ENCODE data around the gene RBM6. TPM values are rescaled to one million over a fixed set of nuclear protein-coding genes. Genes with fewer than 3 reads are reported as not detected.
"Not testable (repeated sequence)": the region's sequence is repeated elsewhere in the genome, so short reads cannot be mapped to it uniquely, and the experiment has no call there.

RBM6 gene
- polyA plus RNA-seq, 2 donors = 36.5 to 101 TPM

GRCh38 chr3:49930922-49931321 is 9.0 kb upstream of the RBM6 start:
- H3K4me3 ChIP-seq (ENCODE audit: low read depth in 1 of 2, low read length in 2 of 2) = no peak overlapping the region
- peak overlapping the region in 1 of 2 donors; percentile 13 for H3K27ac ChIP-seq (ENCODE audit: low read depth in 2 of 2, low read length in 1 of 2)
- H3K36me3 ChIP-seq (ENCODE audit: control insufficient read depth in 2 of 2, insufficient read depth in 2 of 2, low read length in 1 of 2) = no peaks in the 10 kb centered on the region
- H3K27me3 ChIP-seq (ENCODE audit: control insufficient read depth in 1 of 2, insufficient read depth in 2 of 2, low read length in 2 of 2) = no peaks in the 10 kb centered on the region
- no peaks in the 10 kb centered on the region for H3K9me3 ChIP-seq (ENCODE audit: control insufficient read depth in 2 of 2, insufficient read depth in 1 of 2, low read depth in 1 of 2, low read length in 1 of 2)
- H3K4me1 ChIP-seq (ENCODE audit: control insufficient read depth in 2 of 2, insufficient read depth in 2 of 2, low read length in 1 of 2) = peaks cover 0 to 5% of the 10 kb centered on the region in 2 donors
- 76 to 94% methylated on average over 1 of the region's 1 CpG for WGBS, 2 donors

GRCh38 chr3:49932281-49932680 is 7.7 kb upstream of the RBM6 start:
- not testable (repeated sequence) for H3K4me1 ChIP-seq (ENCODE audit: control insufficient read depth in 2 of 2, insufficient read depth in 2 of 2, low read length in 1 of 2); H3K9me3 ChIP-seq (ENCODE audit: control insufficient read depth in 2 of 2, insufficient read depth in 1 of 2, low read depth in 1 of 2, low read length in 1 of 2); H3K4me3 ChIP-seq (ENCODE audit: low read depth in 1 of 2, low read length in 2 of 2); H3K36me3 ChIP-seq (ENCODE audit: control insufficient read depth in 2 of 2, insufficient read depth in 2 of 2, low read length in 1 of 2); H3K27me3 ChIP-seq (ENCODE audit: control insufficient read depth in 1 of 2, insufficient read depth in 2 of 2, low read length in 2 of 2); H3K27ac ChIP-seq (ENCODE audit: low read depth in 2 of 2, low read length in 1 of 2)
- WGBS, 2 donors = 88 to 92% methylated on average over 15 of the region's 15 CpGs

GRCh38 chr3:49937090-49937489 is 2.9 kb upstream of the RBM6 start:
- Histone ChIP-seq H3K36me3 (ENCODE audit: control insufficient read depth in 2 of 2, insufficient read depth in 2 of 2, low read length in 1 of 2) (no peaks in the 10 kb centered on the region), H3K4me1 (ENCODE audit: control insufficient read depth in 2 of 2, insufficient read depth in 2 of 2, low read length in 1 of 2) (no peaks in the 10 kb centered on the region), H3K27ac (ENCODE audit: low read depth in 2 of 2, low read length in 1 of 2) (no peak overlapping the region), H3K27me3 (ENCODE audit: control insufficient read depth in 1 of 2, insufficient read depth in 2 of 2, low read length in 2 of 2) (no peaks in the 10 kb centered on the region), H3K4me3 (ENCODE audit: low read depth in 1 of 2, low read length in 2 of 2) (no peak overlapping the region), H3K9me3 (ENCODE audit: control insufficient read depth in 2 of 2, insufficient read depth in 1 of 2, low read depth in 1 of 2, low read length in 1 of 2) (no peaks in the 10 kb centered on the region)
- 58 to 66% methylated on average over 3 of the region's 3 CpGs for WGBS, 2 donors

- Histone ChIP-seq H3K36me3 (ENCODE audit: control insufficient read depth in 2 of 2, insufficient read depth in 2 of 2, low read length in 1 of 2) (no peaks in the 10 kb centered on the region), H3K9me3 (ENCODE audit: control insufficient read depth in 2 of 2, insufficient read depth in 1 of 2, low read depth in 1 of 2, low read length in 1 of 2) (no peaks in the 10 kb centered on the region)
Observed at GRCh38 chr3:49940667-49941249, 808 bp downstream of the RBM6 start.

GRCh38 chr3:49942651-49943050 is 2.7 kb downstream of the RBM6 start:
- H3K9me3 ChIP-seq (ENCODE audit: control insufficient read depth in 2 of 2, insufficient read depth in 1 of 2, low read depth in 1 of 2, low read length in 1 of 2) = no peaks in the 10 kb centered on the region
- no peaks in the 10 kb centered on the region for H3K27me3 ChIP-seq (ENCODE audit: control insufficient read depth in 1 of 2, insufficient read depth in 2 of 2, low read length in 2 of 2)
- H3K4me3 ChIP-seq (ENCODE audit: low read depth in 1 of 2, low read length in 2 of 2) = no peak overlapping the region
- no peaks in the 10 kb centered on the region for H3K4me1 ChIP-seq (ENCODE audit: control insufficient read depth in 2 of 2, insufficient read depth in 2 of 2, low read length in 1 of 2)
- peaks cover 0 to 2% of the 10 kb centered on the region in 2 donors for H3K36me3 ChIP-seq (ENCODE audit: control insufficient read depth in 2 of 2, insufficient read depth in 2 of 2, low read length in 1 of 2)
- H3K27ac ChIP-seq (ENCODE audit: low read depth in 2 of 2, low read length in 1 of 2) = no peak overlapping the region
- WGBS, 2 donors = 63 to 69% methylated on average over 2 of the region's 2 CpGs

More at GRCh38 chr3:49940667-49941249, 808 bp downstream of the RBM6 start:
- H3K4me1 ChIP-seq (ENCODE audit: control insufficient read depth in 2 of 2, insufficient read depth in 2 of 2, low read length in 1 of 2) = no peaks in the 10 kb centered on the region
- H3K27ac ChIP-seq (ENCODE audit: low read depth in 2 of 2, low read length in 1 of 2) = peak overlapping the region; percentile 96 to 97
- 6% methylated on average over 23 of the region's 23 CpGs for WGBS, 2 donors
- H3K4me3 ChIP-seq (ENCODE audit: low read depth in 1 of 2, low read length in 2 of 2) = peak overlapping the region; percentile 83 to 88
- no peaks in the 10 kb centered on the region for H3K27me3 ChIP-seq (ENCODE audit: control insufficient read depth in 1 of 2, insufficient read depth in 2 of 2, low read length in 2 of 2)

GRCh38 chr3:49952924-49953323 is 13.0 kb downstream of the RBM6 start:
- no peaks in the 10 kb centered on the region for H3K4me1 ChIP-seq (ENCODE audit: control insufficient read depth in 2 of 2, insufficient read depth in 2 of 2, low read length in 1 of 2)
- H3K27me3 ChIP-seq (ENCODE audit: control insufficient read depth in 1 of 2, insufficient read depth in 2 of 2, low read length in 2 of 2) = no peaks in the 10 kb centered on the region
- no peak overlapping the region for H3K4me3 ChIP-seq (ENCODE audit: low read depth in 1 of 2, low read length in 2 of 2)
- no peak overlapping the region for H3K27ac ChIP-seq (ENCODE audit: low read depth in 2 of 2, low read length in 1 of 2)
- 97% methylated on average over 6 of the region's 6 CpGs for WGBS, 2 donors
- no peaks in the 10 kb centered on the region for H3K9me3 ChIP-seq (ENCODE audit: control insufficient read depth in 2 of 2, insufficient read depth in 1 of 2, low read depth in 1 of 2, low read length in 1 of 2)
- H3K36me3 ChIP-seq (ENCODE audit: control insufficient read depth in 2 of 2, insufficient read depth in 2 of 2, low read length in 1 of 2) = no peaks in the 10 kb centered on the region

- 86 to 98% methylated on average over 3 of the region's 3 CpGs for WGBS, 2 donors
- no peak overlapping the region for H3K27ac ChIP-seq (ENCODE audit: low read depth in 2 of 2, low read length in 1 of 2)
- H3K36me3 ChIP-seq (ENCODE audit: control insufficient read depth in 2 of 2, insufficient read depth in 2 of 2, low read length in 1 of 2) = no peaks in the 10 kb centered on the region
- H3K9me3 ChIP-seq (ENCODE audit: control insufficient read depth in 2 of 2, insufficient read depth in 1 of 2, low read depth in 1 of 2, low read length in 1 of 2) = no peaks in the 10 kb centered on the region
- H3K27me3 ChIP-seq (ENCODE audit: control insufficient read depth in 1 of 2, insufficient read depth in 2 of 2, low read length in 2 of 2) = no peaks in the 10 kb centered on the region
- H3K4me3 ChIP-seq (ENCODE audit: low read depth in 1 of 2, low read length in 2 of 2) = no peak overlapping the region
- H3K4me1 ChIP-seq (ENCODE audit: control insufficient read depth in 2 of 2, insufficient read depth in 2 of 2, low read length in 1 of 2) = no peaks in the 10 kb centered on the region
Observed at GRCh38 chr3:49955636-49956035, 15.7 kb downstream of the RBM6 start.

GRCh38 chr3:49966233-49966942 is 26.4 kb downstream of the RBM6 start:
- Histone ChIP-seq H3K27ac (ENCODE audit: low read depth in 2 of 2, low read length in 1 of 2) (no peak overlapping the region), H3K4me3 (ENCODE audit: low read depth in 1 of 2, low read length in 2 of 2) (no peak overlapping the region), H3K36me3 (ENCODE audit: control insufficient read depth in 2 of 2, insufficient read depth in 2 of 2, low read length in 1 of 2) (peaks cover 0 to 2% of the 10 kb centered on the region in 2 donors), H3K4me1 (ENCODE audit: control insufficient read depth in 2 of 2, insufficient read depth in 2 of 2, low read length in 1 of 2) (no peaks in the 10 kb centered on the region), H3K27me3 (ENCODE audit: control insufficient read depth in 1 of 2, insufficient read depth in 2 of 2, low read length in 2 of 2) (no peaks in the 10 kb centered on the region), H3K9me3 (ENCODE audit: control insufficient read depth in 2 of 2, insufficient read depth in 1 of 2, low read depth in 1 of 2, low read length in 1 of 2) (no peaks in the 10 kb centered on the region)
- WGBS, 2 donors = 79 to 96% methylated on average over 1 of the region's 1 CpG

GRCh38 chr3:49967291-49967690 is 27.3 kb downstream of the RBM6 start:
- H3K27me3 ChIP-seq (ENCODE audit: control insufficient read depth in 1 of 2, insufficient read depth in 2 of 2, low read length in 2 of 2) = no peaks in the 10 kb centered on the region
- 53 to 55% methylated on average over 6 of the region's 6 CpGs for WGBS, 2 donors
- peaks cover 0 to 2% of the 10 kb centered on the region in 2 donors for H3K36me3 ChIP-seq (ENCODE audit: control insufficient read depth in 2 of 2, insufficient read depth in 2 of 2, low read length in 1 of 2)
- H3K4me1 ChIP-seq (ENCODE audit: control insufficient read depth in 2 of 2, insufficient read depth in 2 of 2, low read length in 1 of 2) = no peaks in the 10 kb centered on the region
- no peak overlapping the region for H3K27ac ChIP-seq (ENCODE audit: low read depth in 2 of 2, low read length in 1 of 2)
- H3K4me3 ChIP-seq (ENCODE audit: low read depth in 1 of 2, low read length in 2 of 2) = no peak overlapping the region
- no peaks in the 10 kb centered on the region for H3K9me3 ChIP-seq (ENCODE audit: control insufficient read depth in 2 of 2, insufficient read depth in 1 of 2, low read depth in 1 of 2, low read length in 1 of 2)

GRCh38 chr3:49968346-49968745 is 28.4 kb downstream of the RBM6 start:
- Histone ChIP-seq H3K4me1 (ENCODE audit: control insufficient read depth in 2 of 2, insufficient read depth in 2 of 2, low read length in 1 of 2) (no peaks in the 10 kb centered on the region), H3K4me3 (ENCODE audit: low read depth in 1 of 2, low read length in 2 of 2) (no peak overlapping the region), H3K27ac (ENCODE audit: low read depth in 2 of 2, low read length in 1 of 2) (no peak overlapping the region), H3K9me3 (ENCODE audit: control insufficient read depth in 2 of 2, insufficient read depth in 1 of 2, low read depth in 1 of 2, low read length in 1 of 2) (no peaks in the 10 kb centered on the region), H3K36me3 (ENCODE audit: control insufficient read depth in 2 of 2, insufficient read depth in 2 of 2, low read length in 1 of 2) (peaks cover 4 to 6% of the 10 kb centered on the region in 2 donors), H3K27me3 (ENCODE audit: control insufficient read depth in 1 of 2, insufficient read depth in 2 of 2, low read length in 2 of 2) (no peaks in the 10 kb centered on the region)
- 86 to 92% methylated on average over 8 of the region's 8 CpGs for WGBS, 2 donors

Data from esophagus (tissue), 2 donors.